HEK293T (cell line): Measurements from ENCODE around the gene L3MBTL3.

Source experiments
- ARNT ChIP-seq: fragments of 450-650 bp; IDR thresholded peaks from 2 replicates; pipeline ENCODE4 v1.6.1; 2017; ENCODE audit warnings: mild to moderate bottlenecking
- ELF4 ChIP-seq: fragments of 450-650 bp; IDR thresholded peaks from 2 replicates; pipeline ENCODE4 v1.6.1; 2017; ENCODE audit warnings: antibody characterized with exemption
- FOXA1 ChIP-seq: fragments of 450-650 bp; IDR thresholded peaks from 2 replicates; pipeline ENCODE4 v1.6.1; 2016; ENCODE audit warnings: mild to moderate bottlenecking
- FOXK2 ChIP-seq: fragments of 450-650 bp; IDR thresholded peaks from 2 replicates; pipeline ENCODE4 v1.6.1; 2016; ENCODE audit warnings: mild to moderate bottlenecking
- FOXM1 ChIP-seq: fragments of 450-650 bp; IDR thresholded peaks from 2 replicates; pipeline ENCODE4 v1.6.1; 2017; ENCODE audit warnings: mild to moderate bottlenecking, borderline replicate concordance
- SP1 ChIP-seq: fragments of 450-650 bp; IDR thresholded peaks from 2 replicates; pipeline ENCODE4 v1.6.1; 2017
- SUZ12 ChIP-seq: fragments of 450-650 bp; IDR thresholded peaks from 2 replicates; pipeline ENCODE4 v1.6.1; 2016; ENCODE audit warnings: mild to moderate bottlenecking
- ZNF384 ChIP-seq: fragments of 450-650 bp; IDR thresholded peaks from 2 replicates; pipeline ENCODE4 v1.6.1; 2016
- TF ChIP-seq, protein P1 (sequence below): fragments of 450-650 bp; IDR thresholded peaks from 2 replicates; pipeline ENCODE4 v1.6.1; 2016

DNA sequence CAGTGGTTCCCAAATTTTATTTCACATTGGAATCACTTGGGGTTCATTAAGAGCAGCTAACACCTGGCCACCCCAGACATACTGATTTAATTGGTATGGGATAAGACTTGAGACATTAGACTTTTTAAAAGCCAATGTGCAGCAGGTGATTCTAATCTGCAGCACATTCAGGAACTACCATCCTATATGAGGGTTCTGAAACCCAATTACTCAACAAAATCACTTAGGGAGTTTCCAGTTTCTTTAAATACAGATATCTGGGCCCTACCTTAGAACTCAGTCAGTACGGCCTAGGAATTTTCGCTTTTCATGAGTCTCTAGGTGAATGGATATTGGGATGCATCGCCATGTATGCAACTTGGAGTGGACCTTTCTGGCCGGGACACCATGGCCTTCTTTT, 24.0 kb upstream of the L3MBTL3 start:
- TF ChIP-seq SP1, result no peak
- TF ChIP-seq ARNT, result no peak
- TF ChIP-seq FOXK2, result no peak
- no peak for TF ChIP-seq SUZ12
- TF ChIP-seq FOXM1, result no peak
- no peak for TF ChIP-seq ELF4
- TF ChIP-seq, protein P1, sequence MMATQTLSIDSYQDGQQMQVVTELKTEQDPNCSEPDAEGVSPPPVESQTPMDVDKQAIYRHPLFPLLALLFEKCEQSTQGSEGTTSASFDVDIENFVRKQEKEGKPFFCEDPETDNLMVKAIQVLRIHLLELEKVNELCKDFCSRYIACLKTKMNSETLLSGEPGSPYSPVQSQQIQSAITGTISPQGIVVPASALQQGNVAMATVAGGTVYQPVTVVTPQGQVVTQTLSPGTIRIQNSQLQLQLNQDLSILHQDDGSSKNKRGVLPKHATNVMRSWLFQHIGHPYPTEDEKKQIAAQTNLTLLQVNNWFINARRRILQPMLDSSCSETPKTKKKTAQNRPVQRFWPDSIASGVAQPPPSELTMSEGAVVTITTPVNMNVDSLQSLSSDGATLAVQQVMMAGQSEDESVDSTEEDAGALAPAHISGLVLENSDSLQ, result no peak
- no peak for TF ChIP-seq ZNF384
- no peak for TF ChIP-seq FOXA1
